Stimulated activated CD8-positive, alpha-beta memory T cell treated with anti-CD3 and anti-CD28 coated beads, Interleukin-4, amount 100 ng/mL, for 48 hours (primary cell): Measurements from ENCODE around the gene DPEP2NB.
"Not testable (repeated sequence)": the region's sequence is repeated elsewhere in the genome, so short reads cannot be mapped to it uniquely, and the experiment has no call there.

Experiments used
- DNase-seq: peaks from one replicate; pipeline ENCODE4 v3.0.0-alpha.2; 2020

The DPEP2NB gene

GRCh38 chr16:68009872-68010271 is 5.8 kb downstream of the DPEP2NB start:
- not testable (repeated sequence) for DNase-seq

DNA sequence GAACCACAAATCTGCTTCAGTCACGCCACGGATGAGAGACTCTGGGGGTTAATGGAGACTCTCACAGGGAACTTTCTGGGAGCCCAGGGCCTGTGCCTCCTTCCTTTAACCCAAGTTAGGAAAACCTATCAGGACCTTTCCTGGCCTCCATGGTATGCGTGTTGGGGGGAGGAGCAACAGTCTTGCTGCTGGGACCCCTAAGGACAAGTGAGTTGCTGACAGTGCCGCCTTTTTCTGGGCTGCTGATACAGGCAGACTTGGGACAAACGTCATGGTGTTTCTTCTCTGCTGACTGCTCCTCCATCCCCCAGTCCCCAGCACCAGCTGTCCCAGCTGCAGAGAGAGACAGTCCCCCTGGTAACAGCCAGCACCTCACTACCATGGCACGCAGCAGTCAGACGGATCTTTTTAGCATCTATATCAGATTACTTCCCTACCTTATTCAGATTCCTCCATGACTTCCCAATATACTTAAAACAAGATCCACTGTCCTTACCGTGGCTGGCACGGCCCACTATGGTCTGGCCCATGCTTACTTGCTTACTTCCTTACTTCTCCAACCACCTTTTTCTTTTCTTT is 6.5 kb downstream of the DPEP2NB start:
- DNase-seq, result no peak

DNA sequence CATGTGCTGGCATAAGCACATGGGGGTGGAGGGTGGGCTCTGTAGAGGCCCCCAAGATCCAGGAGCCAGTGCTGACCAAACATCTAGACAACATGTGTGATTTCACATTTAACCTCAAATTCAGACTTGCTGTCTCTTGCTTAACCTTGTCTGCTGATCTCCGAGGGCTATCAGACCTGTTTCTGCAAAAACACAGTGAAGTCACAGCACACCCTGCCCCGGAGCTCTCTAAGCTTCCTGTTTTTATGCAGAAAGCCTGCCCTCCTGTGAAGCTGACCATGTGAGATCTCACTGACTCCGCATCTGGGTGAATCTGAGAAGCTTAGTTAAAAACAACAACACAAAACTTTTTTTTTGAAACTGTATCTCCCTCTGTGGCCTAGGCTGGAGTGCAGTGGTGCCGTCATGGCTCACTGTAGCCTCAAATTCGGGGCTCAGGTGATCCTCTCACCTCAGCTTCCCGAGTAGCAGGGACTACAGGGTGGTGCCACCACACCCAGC is 9.9 kb downstream of the DPEP2NB start:
- DNase-seq, result no peak

GRCh38 chr16:68005211-68005610 is 10.5 kb downstream of the DPEP2NB start:
- no peak for DNase-seq

- DNase-seq, result no peak
These were observed 12.7 kb downstream of the DPEP2NB start for GRCh38 chr16:68003031-68003430.

DNA sequence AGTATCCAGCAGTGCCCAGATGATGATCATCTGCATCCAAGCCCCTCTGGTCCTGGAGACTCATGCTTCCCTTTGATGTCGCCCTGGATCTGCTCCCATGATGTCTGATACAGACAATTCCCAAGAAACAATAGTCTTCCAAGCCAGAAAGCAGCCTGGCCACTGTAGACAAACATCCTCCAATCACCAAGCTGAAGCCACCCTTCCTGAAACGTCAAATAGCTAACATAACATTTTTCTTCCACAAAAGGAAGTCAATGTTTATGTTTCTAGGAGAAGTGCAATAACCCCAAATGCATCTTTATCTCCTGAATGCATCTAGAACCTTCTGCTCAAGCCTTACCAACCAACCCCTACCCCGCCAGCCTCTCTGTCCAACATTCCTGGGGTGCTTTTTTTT is 15.3 kb downstream of the DPEP2NB start:
- no peak for DNase-seq

DNA sequence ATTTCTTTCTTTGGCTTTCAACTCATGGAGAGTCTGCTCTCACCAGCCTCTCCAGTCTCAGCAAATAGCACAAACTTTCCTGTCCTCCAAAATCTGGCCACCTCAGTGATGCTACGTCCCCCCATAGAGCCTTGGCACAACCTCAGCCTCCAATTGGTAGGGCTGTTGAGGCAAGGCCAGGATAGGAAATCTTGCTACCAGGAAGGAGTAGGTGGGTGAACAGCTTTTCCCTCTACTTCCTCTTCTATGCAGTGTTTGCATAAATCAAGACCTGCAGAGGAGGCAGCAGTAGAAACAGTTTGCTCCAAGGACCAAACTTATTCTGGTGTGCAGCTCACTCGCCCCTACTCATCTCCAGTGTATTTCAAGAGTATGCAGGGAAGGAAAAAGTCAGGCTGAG is 15.7 kb downstream of the DPEP2NB start:
- no peak for DNase-seq

GRCh38 chr16:67998779-67999688 is 16.7 kb downstream of the DPEP2NB start, which contains the start of gene DPEP2:
Gene DPEP2, minus strand, starts transcription at chr16:67999484. Its CDS starts 6,272 bp downstream, at chr16:67993212.
- DNase-seq, result peak; percentile 65

GRCh38 chr16:67998231-67998778 is 17.4 kb downstream of the DPEP2NB start:
- not testable (repeated sequence) for DNase-seq

GRCh38 chr16:67996666-67997065 is 19.0 kb downstream of the DPEP2NB start:
- no peak for DNase-seq

GRCh38 chr16:67995423-67995822 is 20.3 kb downstream of the DPEP2NB start:
- peak; percentile 66 for DNase-seq

DNA sequence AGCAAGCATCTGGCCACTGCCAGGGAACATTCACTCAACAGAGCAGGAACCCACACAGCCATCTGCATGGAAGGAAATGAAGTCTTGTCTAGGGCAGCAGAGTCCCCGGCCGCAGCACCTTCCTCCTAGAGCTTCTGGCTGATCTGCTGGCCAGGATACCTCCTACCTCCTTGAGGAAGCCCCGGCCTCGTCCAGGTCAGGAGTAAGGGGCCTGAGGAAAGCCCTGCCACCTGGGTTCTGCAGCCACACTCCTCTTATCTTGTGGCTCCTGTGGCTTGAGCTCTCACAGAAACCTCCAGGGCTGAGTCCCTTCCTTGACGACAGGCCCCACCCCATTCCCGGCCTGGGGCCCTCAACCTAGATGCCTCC is 21.7 kb downstream of the DPEP2NB start:
- DNase-seq, result peak; percentile 45

DNA sequence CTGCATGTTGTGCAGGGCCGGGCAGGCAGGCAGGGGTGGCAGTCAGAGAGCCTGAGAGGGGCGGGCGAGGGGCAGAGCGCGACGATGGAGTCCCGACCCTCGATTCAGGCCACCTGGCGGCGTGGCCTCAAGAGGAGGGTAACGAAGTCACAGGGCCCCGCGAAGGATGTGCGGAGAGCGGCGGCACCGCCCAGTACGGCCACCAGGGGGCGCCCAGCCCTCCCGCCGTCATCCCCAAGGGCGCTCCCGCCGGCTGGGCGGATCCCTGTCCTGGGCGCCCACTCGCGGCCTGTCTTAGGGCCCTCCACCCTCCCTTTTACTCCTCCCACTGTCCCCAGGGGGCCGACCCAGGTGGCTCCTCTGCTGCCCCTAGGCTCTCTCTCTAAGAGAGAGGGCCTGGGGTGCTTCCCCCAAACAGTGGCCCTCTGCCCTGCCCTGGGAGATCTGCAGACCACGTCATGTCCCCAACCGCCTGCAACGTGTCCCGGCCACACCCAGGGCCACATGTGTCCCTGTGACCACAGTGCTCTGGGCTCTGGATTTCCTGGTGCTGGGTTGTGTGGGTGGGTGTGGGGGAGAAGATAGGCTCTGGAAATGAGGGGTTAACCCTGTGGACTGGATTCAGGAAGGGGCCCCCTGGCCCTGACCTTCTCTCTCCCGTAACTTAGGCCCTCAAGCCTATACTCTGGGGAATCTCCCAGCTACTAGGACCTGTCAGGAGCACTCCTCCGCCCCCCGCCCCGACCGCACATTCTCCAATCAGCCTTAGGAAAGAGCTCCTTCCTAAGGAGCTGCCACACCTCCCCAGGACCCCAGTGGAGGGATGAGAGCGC is 22.3 kb downstream of the DPEP2NB start:
- peak; percentile 91 for DNase-seq

GRCh38 chr16:67992661-67993206 is 23.0 kb downstream of the DPEP2NB start:
- no peak for DNase-seq

- DNase-seq, result no peak
These were observed 25.7 kb downstream of the DPEP2NB start for GRCh38 chr16:67990018-67990386.

DNA sequence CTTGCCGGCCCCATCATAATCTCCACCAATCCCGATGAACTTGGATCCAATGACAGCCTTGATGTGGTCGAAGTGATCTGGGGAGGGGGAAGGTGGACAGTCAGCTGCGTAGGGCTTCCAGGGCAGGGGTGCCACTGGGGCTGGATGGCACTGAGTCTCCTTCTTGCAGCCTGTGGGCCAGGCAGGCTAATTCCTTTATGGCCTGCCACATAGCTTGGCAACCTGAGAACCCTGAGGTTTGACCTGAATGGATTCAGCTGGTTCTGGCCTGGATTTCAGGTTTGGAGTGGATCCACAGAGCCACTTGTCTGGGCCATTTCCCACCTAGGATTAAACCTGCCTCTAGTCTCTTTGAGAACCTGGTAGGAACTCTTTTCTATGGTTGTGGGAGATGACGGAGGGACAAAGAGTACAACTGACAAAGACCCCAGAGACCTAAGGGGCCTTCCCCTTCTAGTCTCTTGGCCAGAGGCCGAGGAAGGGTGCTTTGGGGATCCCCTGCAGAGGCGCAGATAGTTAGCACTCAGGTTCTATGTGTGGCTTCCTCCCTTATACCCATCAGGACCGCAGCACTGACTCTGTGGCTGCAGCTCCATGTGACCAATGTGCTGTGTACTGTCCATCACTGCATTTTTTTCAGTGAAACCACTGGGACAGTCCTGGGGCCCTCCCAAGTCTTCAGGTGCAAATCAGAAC is 26.2 kb downstream of the DPEP2NB start:
- DNase-seq, result no peak

GRCh38 chr16:67988675-67989074 is 27.0 kb downstream of the DPEP2NB start:
- DNase-seq, result no peak

DNA sequence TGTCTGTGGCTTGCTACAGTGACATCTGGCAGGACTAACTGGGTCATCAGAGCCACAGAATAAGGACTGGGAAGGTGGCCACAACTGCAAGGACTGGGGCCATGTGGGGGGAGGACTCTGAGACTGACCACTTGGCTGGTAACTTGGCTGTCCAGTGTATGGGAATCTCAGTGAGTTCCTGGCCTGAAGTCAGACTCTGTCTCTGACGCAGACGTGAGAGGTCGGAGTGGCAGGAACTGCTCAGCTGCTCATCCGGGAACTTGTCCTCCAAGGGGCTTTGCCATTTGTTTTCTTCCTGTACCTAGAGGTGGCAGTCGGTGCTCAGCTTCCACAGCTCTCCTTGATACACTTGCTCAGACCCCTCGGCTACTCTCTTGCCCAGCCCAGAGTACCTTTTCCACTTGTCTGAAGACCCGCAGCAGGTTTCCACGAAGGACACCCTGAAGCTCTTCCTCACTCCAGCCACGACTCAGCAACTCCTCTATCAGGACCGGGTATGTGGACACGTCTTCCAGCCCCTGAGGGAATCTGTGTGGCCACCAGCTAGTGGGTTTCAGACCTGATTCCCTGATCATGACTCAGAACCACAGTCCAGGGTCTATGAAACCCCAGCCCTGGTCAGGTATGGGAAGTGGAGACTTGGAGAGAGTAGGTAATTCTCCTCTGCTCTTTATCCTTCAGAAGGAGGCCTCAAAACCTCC is 28.1 kb downstream of the DPEP2NB start:
- DNase-seq, result no peak

- DNase-seq, result no peak
These were observed 28.8 kb downstream of the DPEP2NB start for GRCh38 chr16:67986949-67987348.

GRCh38 chr16:67982011-67982696 is 33.6 kb downstream of the DPEP2NB start:
- no peak for DNase-seq
